ENCODE results near the gene TTC21A.

Gene TTC21A

DNA sequence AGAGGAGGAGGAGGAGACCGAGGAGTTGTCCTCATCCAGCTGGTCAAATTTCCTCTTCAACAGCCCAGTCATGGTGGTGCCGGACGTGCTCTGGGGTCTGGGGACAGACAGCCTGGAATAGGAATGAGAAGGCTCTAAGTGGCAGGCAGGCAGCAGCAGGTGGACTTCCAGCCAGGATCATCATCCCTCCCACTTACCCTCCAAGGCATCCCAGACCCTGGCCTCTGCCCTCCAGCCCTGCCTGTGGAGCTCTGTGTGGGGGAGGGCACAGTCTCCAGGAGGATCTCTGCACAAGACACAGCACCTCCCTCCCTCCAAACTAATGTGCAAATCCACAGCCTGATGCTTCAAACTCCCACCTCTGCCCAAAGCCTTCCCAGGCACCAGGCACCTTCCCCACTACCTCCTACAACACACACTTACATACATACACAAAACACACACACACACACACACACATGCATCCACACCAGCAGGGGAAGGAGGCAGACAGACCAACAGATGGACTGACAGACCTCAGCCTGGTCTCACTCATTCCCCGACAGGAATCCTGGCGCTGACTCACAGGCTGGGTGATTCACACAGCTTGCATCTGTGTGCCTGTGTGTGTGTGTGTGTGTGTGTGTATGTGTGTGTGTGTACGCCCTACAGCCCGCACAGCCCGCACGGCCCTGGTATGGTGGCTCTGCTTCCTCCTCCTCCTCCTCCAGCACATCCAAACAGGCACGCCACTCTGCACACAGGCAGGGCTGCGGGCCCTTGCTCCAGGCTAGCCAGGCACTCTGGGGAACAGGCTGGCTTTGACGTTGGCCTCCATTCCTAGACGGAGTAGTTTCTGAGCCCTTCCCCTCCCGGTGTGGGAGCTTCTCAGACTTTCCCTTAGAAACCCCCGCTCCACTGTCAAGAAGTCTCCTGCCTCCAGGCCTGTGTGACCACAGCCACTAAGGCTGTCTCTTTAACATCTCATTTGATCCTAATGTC is 39.4 kb downstream of the TTC21A start (continued):
- TF ChIP-seq, protein P1, sequence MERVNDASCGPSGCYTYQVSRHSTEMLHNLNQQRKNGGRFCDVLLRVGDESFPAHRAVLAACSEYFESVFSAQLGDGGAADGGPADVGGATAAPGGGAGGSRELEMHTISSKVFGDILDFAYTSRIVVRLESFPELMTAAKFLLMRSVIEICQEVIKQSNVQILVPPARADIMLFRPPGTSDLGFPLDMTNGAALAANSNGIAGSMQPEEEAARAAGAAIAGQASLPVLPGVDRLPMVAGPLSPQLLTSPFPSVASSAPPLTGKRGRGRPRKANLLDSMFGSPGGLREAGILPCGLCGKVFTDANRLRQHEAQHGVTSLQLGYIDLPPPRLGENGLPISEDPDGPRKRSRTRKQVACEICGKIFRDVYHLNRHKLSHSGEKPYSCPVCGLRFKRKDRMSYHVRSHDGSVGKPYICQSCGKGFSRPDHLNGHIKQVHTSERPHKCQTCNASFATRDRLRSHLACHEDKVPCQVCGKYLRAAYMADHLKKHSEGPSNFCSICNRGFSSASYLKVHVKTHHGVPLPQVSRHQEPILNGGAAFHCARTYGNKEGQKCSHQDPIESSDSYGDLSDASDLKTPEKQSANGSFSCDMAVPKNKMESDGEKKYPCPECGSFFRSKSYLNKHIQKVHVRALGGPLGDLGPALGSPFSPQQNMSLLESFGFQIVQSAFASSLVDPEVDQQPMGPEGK (tag by site-specific recombination; IDR thresholded peaks at IDR 0.05): peak; percentile 43; the same call in 1 of the 2 replicates
- TF ChIP-seq ZNF391 (tag by site-specific recombination; IDR thresholded peaks at IDR 0.05; ENCODE audit: borderline replicate concordance, low read depth) (0 out of 2 replicates have a peak, but pooled peaks have one; percentile 48), ZFP69B (tag by site-specific recombination; IDR thresholded peaks at IDR 0.05) (peak; percentile 52), ZNF473 (tag by site-specific recombination; IDR thresholded peaks at IDR 0.05) (peak; percentile 41; the same call in 1 of the 2 replicates), ZNF747 (tag by site-specific recombination; IDR thresholded peaks at IDR 0.05) (no peak), ZNF660 (tag by site-specific recombination; IDR thresholded peaks at IDR 0.05) (no peak), RBAK (tag by site-specific recombination; IDR thresholded peaks at IDR 0.05) (0 out of 2 replicates have a peak, but pooled peaks have one; percentile 10), ZBTB21 (tag by site-specific recombination; IDR thresholded peaks at IDR 0.05) (no peak), ZBTB8A (tag by site-specific recombination; IDR thresholded peaks at IDR 0.05) (peak; percentile 32), ZBTB20 (tag by site-specific recombination; IDR thresholded peaks at IDR 0.05) (peak; percentile 36; the same call in 1 of the 2 replicates), ZNF366 (tag by site-specific recombination; conservative IDR thresholded peaks at IDR 0.05) (peak; percentile 83)
- TF ChIP-seq, protein P2, sequence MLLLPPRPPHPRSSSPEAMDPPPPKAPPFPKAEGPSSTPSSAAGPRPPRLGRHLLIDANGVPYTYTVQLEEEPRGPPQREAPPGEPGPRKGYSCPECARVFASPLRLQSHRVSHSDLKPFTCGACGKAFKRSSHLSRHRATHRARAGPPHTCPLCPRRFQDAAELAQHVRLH (tag by site-specific recombination; IDR thresholded peaks at IDR 0.05): no peak
- TF ChIP-seq, protein P3, sequence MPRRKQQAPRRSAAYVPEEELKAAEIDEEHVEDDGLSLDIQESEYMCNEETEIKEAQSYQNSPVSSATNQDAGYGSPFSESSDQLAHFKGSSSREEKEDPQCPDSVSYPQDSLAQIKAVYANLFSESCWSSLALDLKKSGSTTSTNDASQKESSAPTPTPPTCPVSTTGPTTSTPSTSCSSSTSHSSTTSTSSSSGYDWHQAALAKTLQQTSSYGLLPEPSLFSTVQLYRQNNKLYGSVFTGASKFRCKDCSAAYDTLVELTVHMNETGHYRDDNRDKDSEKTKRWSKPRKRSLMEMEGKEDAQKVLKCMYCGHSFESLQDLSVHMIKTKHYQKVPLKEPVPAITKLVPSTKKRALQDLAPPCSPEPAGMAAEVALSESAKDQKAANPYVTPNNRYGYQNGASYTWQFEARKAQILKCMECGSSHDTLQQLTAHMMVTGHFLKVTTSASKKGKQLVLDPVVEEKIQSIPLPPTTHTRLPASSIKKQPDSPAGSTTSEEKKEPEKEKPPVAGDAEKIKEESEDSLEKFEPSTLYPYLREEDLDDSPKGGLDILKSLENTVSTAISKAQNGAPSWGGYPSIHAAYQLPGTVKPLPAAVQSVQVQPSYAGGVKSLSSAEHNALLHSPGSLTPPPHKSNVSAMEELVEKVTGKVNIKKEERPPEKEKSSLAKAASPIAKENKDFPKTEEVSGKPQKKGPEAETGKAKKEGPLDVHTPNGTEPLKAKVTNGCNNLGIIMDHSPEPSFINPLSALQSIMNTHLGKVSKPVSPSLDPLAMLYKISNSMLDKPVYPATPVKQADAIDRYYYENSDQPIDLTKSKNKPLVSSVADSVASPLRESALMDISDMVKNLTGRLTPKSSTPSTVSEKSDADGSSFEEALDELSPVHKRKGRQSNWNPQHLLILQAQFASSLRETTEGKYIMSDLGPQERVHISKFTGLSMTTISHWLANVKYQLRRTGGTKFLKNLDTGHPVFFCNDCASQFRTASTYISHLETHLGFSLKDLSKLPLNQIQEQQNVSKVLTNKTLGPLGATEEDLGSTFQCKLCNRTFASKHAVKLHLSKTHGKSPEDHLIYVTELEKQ (tag by site-specific recombination; IDR thresholded peaks at IDR 0.05; ENCODE audit: borderline replicate concordance): peak; percentile 60; the same call in 1 of the 2 replicates

DNA sequence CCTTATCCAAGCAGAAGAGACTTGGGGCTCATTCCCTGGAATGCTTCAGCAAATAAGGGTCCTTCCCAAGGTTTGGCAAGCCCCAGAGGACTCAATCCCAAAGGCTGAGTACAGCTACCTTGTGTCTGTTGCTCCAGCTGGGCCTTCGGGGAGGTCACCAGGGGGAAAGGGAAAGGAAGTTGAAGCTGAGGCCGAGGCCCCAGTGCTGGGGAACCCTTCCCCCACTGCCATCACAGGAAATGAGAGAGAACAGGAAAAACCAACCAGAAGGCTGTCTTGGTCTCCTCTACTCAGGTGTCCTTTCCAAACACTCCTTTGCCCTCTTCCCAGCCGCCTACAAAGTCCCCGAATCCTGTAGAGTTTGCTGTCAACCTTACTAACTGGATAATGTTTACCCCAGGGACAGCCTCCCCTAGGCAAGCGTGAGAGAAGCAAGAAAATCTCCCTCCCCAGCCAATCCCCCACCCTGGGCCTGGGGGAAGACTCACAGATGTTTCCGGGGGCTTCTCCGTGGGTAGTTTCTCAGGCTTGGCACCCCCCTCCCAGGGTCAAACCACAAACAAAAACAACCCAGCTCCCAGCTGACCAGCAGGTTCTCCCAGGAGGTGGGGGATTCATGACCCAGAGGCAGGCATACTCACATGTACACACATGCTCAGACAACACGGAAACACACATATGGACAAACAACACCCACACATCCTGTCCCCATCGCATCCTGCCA is 40.4 kb downstream of the TTC21A start:
- CTCF ChIA-PET: interaction anchor here (0.6 to 2.0 kb wide), 4 partner anchors 14 to 140 kb away, joined by 3 to 4 read pairs (median 4); no protein-coding TSS in a partner anchor
- no peak for TF ChIP-seq ZNF677 (tag by site-specific recombination; IDR thresholded peaks at IDR 0.05)
- TF ChIP-seq ZFHX2 (tag by site-specific recombination; conservative IDR thresholded peaks at IDR 0.05): peak; percentile 47; the same call in 1 of the 2 replicates
- Histone ChIP-seq H3K9me3 (ENCODE audit: control insufficient read depth, insufficient read depth, low read depth, low read length) (no peaks in the 10 kb centered on the region), H3K4me3 (ENCODE audit: low read depth, low read length) (no peak overlapping the region), H3K27ac (ENCODE audit: extremely low read depth, low read depth, low read length) (peak overlapping the region; percentile 20; the same call in 1 of the 2 replicates), H3K4me1 (ENCODE audit: control insufficient read depth, insufficient read depth, low read length) (peaks cover 17% of the 10 kb centered on the region), H3K36me3 (ENCODE audit: control insufficient read depth in 2 of 2, insufficient read depth in 1 of 2, low read length in 2 of 2) (peaks cover 0 to 42% of the 10 kb centered on the region in 2 experiments; a peak in 1 of 3 replicates)
- POLR2A ChIA-PET: no interaction called here
